ENCODE measurements around the gene PCDHGA7.
A peak's percentile ranks its signal among the peaks of the same experiment; 100 is the strongest.
"Not testable (repeated sequence)": the region's sequence is repeated elsewhere in the genome, so short reads cannot be mapped to it uniquely, and the experiment has no call there.

Gene PCDHGA7

GRCh38 chr5:141366016-141366896, 16.3 kb upstream of the PCDHGA7 start:
- no peak for DNase-seq (ENCODE audit: low spot score)

GRCh38 chr5:141369994-141370848, 12.3 kb upstream of the PCDHGA7 start, which contains the start of gene PCDHGB3:
Gene PCDHGB3, plus strand, starts transcription at chr5:141370242. Its CDS starts 153 bp downstream, at chr5:141370395.
- DNase-seq (ENCODE audit: low spot score) = peak; percentile 66

GRCh38 chr5:141371572-141372475, 10.7 kb upstream of the PCDHGA7 start:
- DNase-seq (ENCODE audit: low spot score) = no peak

GRCh38 chr5:141373673-141374317, 8.7 kb upstream of the PCDHGA7 start, which contains the start of gene PCDHGA6:
Gene PCDHGA6, plus strand, starts transcription at chr5:141373891. Its CDS starts 193 bp downstream, at chr5:141374084.
- peak; percentile 39 for DNase-seq (ENCODE audit: low spot score)

GRCh38 chr5:141374627-141375026, 7.9 kb upstream of the PCDHGA7 start:
- DNase-seq (ENCODE audit: low spot score) = no peak

GRCh38 chr5:141375444-141376155, 6.9 kb upstream of the PCDHGA7 start:
- not testable (repeated sequence) for DNase-seq (ENCODE audit: low spot score)

GRCh38 chr5:141383345-141383744, 803 bp downstream of the PCDHGA7 start:
- no peak for DNase-seq (ENCODE audit: low spot score)

GRCh38 chr5:141384471-141385267, 2.1 kb downstream of the PCDHGA7 start:
- no peak for DNase-seq (ENCODE audit: low spot score)

GRCh38 chr5:141387557-141388311, 5.2 kb downstream of the PCDHGA7 start, which contains the start of gene PCDHGB4:
Gene PCDHGB4, plus strand, starts transcription at chr5:141387698. Its CDS starts 187 bp downstream, at chr5:141387885.
- DNase-seq (ENCODE audit: low spot score) = peak; percentile 56

GRCh38 chr5:141388661-141389060, 6.1 kb downstream of the PCDHGA7 start:
- no peak for DNase-seq (ENCODE audit: low spot score)

- no peak for DNase-seq (ENCODE audit: low spot score)
Observed at GRCh38 chr5:141389153-141390042, 6.9 kb downstream of the PCDHGA7 start.

- no peak for DNase-seq (ENCODE audit: low spot score)
Observed at GRCh38 chr5:141392429-141393198, 10.1 kb downstream of the PCDHGA7 start, which contains the start of gene PCDHGA8. Gene PCDHGA8, plus strand, starts transcription at chr5:141392633. Its CDS starts 181 bp downstream, at chr5:141392814.

- no peak for DNase-seq (ENCODE audit: low spot score)
Observed at GRCh38 chr5:141393267-141393666, 10.7 kb downstream of the PCDHGA7 start.

GRCh38 chr5:141394401-141395187, 12.1 kb downstream of the PCDHGA7 start:
- DNase-seq (ENCODE audit: low spot score) = not testable (repeated sequence)

GRCh38 chr5:141397756-141398551, 15.4 kb downstream of the PCDHGA7 start, which contains the start of gene PCDHGB5:
Gene PCDHGB5, plus strand, starts transcription at chr5:141397947. Its CDS starts 181 bp downstream, at chr5:141398128.
- DNase-seq (ENCODE audit: low spot score) = peak; percentile 67
